CD4-positive, alpha-beta T cell treated with Interleukin-12 subunit alpha and Interleukin-12 subunit beta, for 1 hour (primary cell): ENCODE results near the gene ACSS2.
"Not testable (repeated sequence)": the region's sequence is repeated elsewhere in the genome, so short reads cannot be mapped to it uniquely, and the experiment has no call there.

Source experiments
- DNase-seq: peaks from one replicate; pipeline ENCODE4 v3.0.0-alpha.2; 2020

ACSS2 gene

GRCh38 chr20:34874094-34874654 is 2.2 kb upstream of the ACSS2 start:
- peak; percentile 52 for DNase-seq

GRCh38 chr20:34875642-34876405 is 588 bp upstream of the ACSS2 start:
- no peak for DNase-seq

GRCh38 chr20:34880215-34880850 is 3.9 kb downstream of the ACSS2 start:
- no peak for DNase-seq

GRCh38 chr20:34880971-34881370 is 4.6 kb downstream of the ACSS2 start:
- DNase-seq: not testable (repeated sequence)

- DNase-seq: no peak
Observed at GRCh38 chr20:34881689-34882088, 5.3 kb downstream of the ACSS2 start.

GRCh38 chr20:34883087-34883688 is 6.8 kb downstream of the ACSS2 start:
- DNase-seq: no peak

GRCh38 chr20:34883809-34884208 is 7.4 kb downstream of the ACSS2 start:
- no peak for DNase-seq

- DNase-seq: no peak
Observed at GRCh38 chr20:34884260-34884659, 7.8 kb downstream of the ACSS2 start.

- DNase-seq: no peak
Observed at GRCh38 chr20:34886122-34886521, 9.7 kb downstream of the ACSS2 start.

- no peak for DNase-seq
Observed at GRCh38 chr20:34887023-34887422, 10.6 kb downstream of the ACSS2 start.

GRCh38 chr20:34888468-34888867 is 12.1 kb downstream of the ACSS2 start:
- no peak for DNase-seq

GRCh38 chr20:34891166-34892062 is 15.0 kb downstream of the ACSS2 start:
- DNase-seq: no peak

GRCh38 chr20:34892671-34893070 is 16.3 kb downstream of the ACSS2 start:
- DNase-seq: no peak

GRCh38 chr20:34894723-34895122 is 18.3 kb downstream of the ACSS2 start:
- no peak for DNase-seq

- DNase-seq: no peak
Observed at GRCh38 chr20:34895465-34895864, 19.1 kb downstream of the ACSS2 start.

- DNase-seq: no peak
Observed at GRCh38 chr20:34896086-34896621, 19.7 kb downstream of the ACSS2 start.

GRCh38 chr20:34898129-34898528 is 21.7 kb downstream of the ACSS2 start:
- DNase-seq: not testable (repeated sequence)

GRCh38 chr20:34898731-34899130 is 22.3 kb downstream of the ACSS2 start:
- not testable (repeated sequence) for DNase-seq

GRCh38 chr20:34904202-34904621 is 27.8 kb downstream of the ACSS2 start:
- DNase-seq: no peak

- no peak for DNase-seq
Observed at GRCh38 chr20:34907616-34908469, 31.4 kb downstream of the ACSS2 start.

GRCh38 chr20:34915131-34915530 is 38.7 kb downstream of the ACSS2 start:
- DNase-seq: no peak
